ENCODE data around the gene FOXI2.

The FOXI2 gene

GRCh38 chr10:127736915-127737562 is at the start of gene FOXI2:
FOXI2 (plus strand) TSS chr10:127737185; CDS start chr10:127737274, 89 bp downstream.
- no peak for DNase-seq

GRCh38 chr10:127687548-127687947 is 49.4 kb upstream of the FOXI2 start:
- no peak for DNase-seq

GRCh38 chr10:127690176-127690835 is 46.7 kb upstream of the FOXI2 start:
- DNase-seq, result no peak

- DNase-seq, result no peak
Measured at GRCh38 chr10:127694580-127695193, 42.3 kb upstream of the FOXI2 start.

- DNase-seq, result no peak
Measured at GRCh38 chr10:127695431-127695830, 41.6 kb upstream of the FOXI2 start.

- DNase-seq, result no peak
Measured at GRCh38 chr10:127698886-127699285, 38.1 kb upstream of the FOXI2 start.

GRCh38 chr10:127699311-127699710 is 37.7 kb upstream of the FOXI2 start:
- DNase-seq, result no peak

GRCh38 chr10:127702271-127702670 is 34.7 kb upstream of the FOXI2 start:
- no peak for DNase-seq

- no peak for DNase-seq
Measured at GRCh38 chr10:127715249-127715648, 21.7 kb upstream of the FOXI2 start.

- no peak for DNase-seq
Measured at GRCh38 chr10:127715782-127716378, 21.1 kb upstream of the FOXI2 start.

- no peak for DNase-seq
Measured at GRCh38 chr10:127720142-127720541, 16.8 kb upstream of the FOXI2 start.

- DNase-seq, result no peak
Measured at GRCh38 chr10:127720903-127721302, 16.1 kb upstream of the FOXI2 start.

- DNase-seq, result no peak
Measured at GRCh38 chr10:127734753-127735152, 2.2 kb upstream of the FOXI2 start.

GRCh38 chr10:127735156-127735555 is 1.8 kb upstream of the FOXI2 start:
- no peak for DNase-seq

- no peak for DNase-seq
Measured at GRCh38 chr10:127735723-127736221, 1.2 kb upstream of the FOXI2 start.

- DNase-seq, result no peak
Measured at GRCh38 chr10:127736222-127736914, 617 bp upstream of the FOXI2 start.

GRCh38 chr10:127737563-127738511 is 852 bp downstream of the FOXI2 start:
- DNase-seq, result no peak

- DNase-seq, result no peak
Measured at GRCh38 chr10:127738512-127739424, 1.8 kb downstream of the FOXI2 start.

- DNase-seq, result no peak
Measured at GRCh38 chr10:127739908-127740307, 2.9 kb downstream of the FOXI2 start.

GRCh38 chr10:127740596-127740995 is 3.6 kb downstream of the FOXI2 start:
- DNase-seq, result no peak

- no peak for DNase-seq
Measured at GRCh38 chr10:127743205-127743604, 6.2 kb downstream of the FOXI2 start.
